SH-SY5Y (cell line): ENCODE data around the gene ZBTB49.

Experiments used
- GATA2 ChIP-seq: IDR thresholded peaks from 2 replicates; pipeline ENCODE4 v1.6.1; 2011; ENCODE audit warnings: mild to moderate bottlenecking, low read depth, low read length
- GATA3 ChIP-seq: IDR thresholded peaks from 2 replicates; pipeline ENCODE4 v1.6.1; 2011; ENCODE audit warnings: low read depth, mild to moderate bottlenecking, low read length, moderate library complexity

- no peak for TF ChIP-seq GATA2
- no peak for TF ChIP-seq GATA3
Observed at GRCh38 chr4:4358093-4358854, 68.2 kb downstream of the ZBTB49 start.
